ENCODE measurements around the gene PARD3. TPM values are rescaled to one million over a fixed set of nuclear protein-coding genes. Genes with fewer than 3 reads are reported as not detected.

Gene PARD3
- total RNA-seq, 1 donor from 2014 or later: 22.9 TPM

- H3K36me3 Mint-ChIP-seq (ENCODE audit: unreplicated experiment): no peaks in the 10 kb centered on the region
- DNase-seq: no peak
- no peaks in the 10 kb centered on the region for H3K27me3 Mint-ChIP-seq (ENCODE audit: unreplicated experiment)
- no peak overlapping the region for H3K27ac Mint-ChIP-seq (ENCODE audit: unreplicated experiment)
- H3K4me1 Mint-ChIP-seq (ENCODE audit: low read depth, unreplicated experiment): peaks cover 9% of the 10 kb centered on the region
- H3K4me3 Mint-ChIP-seq (ENCODE audit: unreplicated experiment): no peak overlapping the region
- H3K9me3 Mint-ChIP-seq (ENCODE audit: unreplicated experiment): peaks cover 3% of the 10 kb centered on the region
- no peak for TF ChIP-seq CTCF (IDR thresholded peaks at IDR 0.05; ENCODE audit: partially characterized antibody, unreplicated experiment)
Measured at GRCh38 chr10:34406463-34407323, 408.4 kb downstream of the PARD3 start.

- Mint-ChIP-seq H3K4me3 (ENCODE audit: unreplicated experiment) (no peak overlapping the region), H3K36me3 (ENCODE audit: unreplicated experiment) (no peaks in the 10 kb centered on the region), H3K9me3 (ENCODE audit: unreplicated experiment) (peaks cover 3% of the 10 kb centered on the region), H3K4me1 (ENCODE audit: low read depth, unreplicated experiment) (peaks cover 9% of the 10 kb centered on the region), H3K27me3 (ENCODE audit: unreplicated experiment) (no peaks in the 10 kb centered on the region), H3K27ac (ENCODE audit: unreplicated experiment) (no peak overlapping the region)
- DNase-seq: no peak
- TF ChIP-seq CTCF (IDR thresholded peaks at IDR 0.05; ENCODE audit: partially characterized antibody, unreplicated experiment): no peak
Measured at GRCh38 chr10:34405611-34406462, 409.3 kb downstream of the PARD3 start.

GRCh38 chr10:34403512-34403911, 411.6 kb downstream of the PARD3 start:
- peaks cover 3% of the 10 kb centered on the region for H3K9me3 Mint-ChIP-seq (ENCODE audit: unreplicated experiment)
- no peaks in the 10 kb centered on the region for H3K36me3 Mint-ChIP-seq (ENCODE audit: unreplicated experiment)
- no peak overlapping the region for H3K4me3 Mint-ChIP-seq (ENCODE audit: unreplicated experiment)
- no peak for DNase-seq
- TF ChIP-seq CTCF (IDR thresholded peaks at IDR 0.05; ENCODE audit: partially characterized antibody, unreplicated experiment): no peak
- H3K27me3 Mint-ChIP-seq (ENCODE audit: unreplicated experiment): no peaks in the 10 kb centered on the region
- peaks cover 8% of the 10 kb centered on the region for H3K4me1 Mint-ChIP-seq (ENCODE audit: low read depth, unreplicated experiment)
- H3K27ac Mint-ChIP-seq (ENCODE audit: unreplicated experiment): no peak overlapping the region

GRCh38 chr10:34400075-34400474, 415.0 kb downstream of the PARD3 start:
- no peaks in the 10 kb centered on the region for H3K4me1 Mint-ChIP-seq (ENCODE audit: low read depth, unreplicated experiment)
- H3K27me3 Mint-ChIP-seq (ENCODE audit: unreplicated experiment): no peaks in the 10 kb centered on the region
- no peak for TF ChIP-seq CTCF (IDR thresholded peaks at IDR 0.05; ENCODE audit: partially characterized antibody, unreplicated experiment)
- no peak overlapping the region for H3K27ac Mint-ChIP-seq (ENCODE audit: unreplicated experiment)
- H3K4me3 Mint-ChIP-seq (ENCODE audit: unreplicated experiment): no peak overlapping the region
- DNase-seq: no peak
- H3K9me3 Mint-ChIP-seq (ENCODE audit: unreplicated experiment): no peaks in the 10 kb centered on the region
- no peaks in the 10 kb centered on the region for H3K36me3 Mint-ChIP-seq (ENCODE audit: unreplicated experiment)
